Gastrocnemius medialis (tissue), 4 donors: ENCODE results near the gene SMAD6.

Experiments
- CTCF ChIP-seq, 5 experiments: fragments of 450-650 bp in 3 of 5; fragments of 200-600 bp in 2 of 5; sonication (generic) in 2 of 5; IDR thresholded peaks in 4 of 5; conservative IDR thresholded peaks in 1 of 5; 1 replicate in 4 of 5; 2 replicates in 1 of 5; pipeline ENCODE4 v1.5.1; 2016 to 2019; ENCODE audit warnings: antibody characterized with exemption in 5 of 5, mild to moderate bottlenecking in 3 of 5, moderate library complexity in 3 of 5
- POLR2A ChIP-seq, 2 donors: fragments of 450-650 bp; IDR thresholded peaks; one replicate each; pipeline ENCODE4 v1.6.1; 2017; ENCODE audit warnings: antibody characterized with exemption in 2 of 2, mild to moderate bottlenecking in 2 of 2, moderate library complexity in 2 of 2

- no peak for TF ChIP-seq CTCF (IDR thresholded peaks at IDR 0.05 in 4 of 5, conservative IDR thresholded peaks at IDR 0.05 in 1 of 5)
- TF ChIP-seq POLR2A (IDR thresholded peaks at IDR 0.05) = no peak
Observed at GRCh38 chr15:66685638-66686150, 16.3 kb upstream of the SMAD6 start.
